Measurements from ENCODE around the gene NGFR.

NGFR gene

DNA sequence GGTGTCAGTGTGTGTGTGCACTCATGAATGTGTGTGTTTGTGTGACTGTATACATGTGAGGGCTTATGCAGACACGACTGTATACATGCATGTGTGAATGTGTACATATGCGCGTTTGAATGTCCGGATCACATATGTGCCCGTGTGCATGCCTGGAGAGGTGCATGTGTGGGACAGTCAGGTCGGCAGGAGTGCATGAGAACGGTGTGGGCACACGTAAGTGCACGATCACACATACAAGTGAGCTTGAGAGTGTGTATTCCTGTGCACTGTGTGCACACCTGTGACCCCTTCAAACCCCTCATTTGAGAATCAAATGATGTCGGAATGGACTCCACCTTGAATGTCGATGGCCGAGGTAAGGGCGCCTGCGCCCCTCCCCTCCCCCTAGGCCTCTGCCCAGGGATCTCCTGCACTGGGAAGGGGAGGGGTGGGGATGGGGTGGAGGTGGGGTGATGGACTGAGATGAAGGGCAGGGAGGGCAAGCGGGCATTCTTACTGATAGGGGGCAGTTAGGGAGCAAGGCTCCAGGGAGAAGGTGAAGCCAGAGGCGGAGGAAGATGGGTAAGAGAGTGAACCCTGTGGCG, 601 bp upstream of the NGFR start (continued):
- TF ChIP-seq, protein P1, sequence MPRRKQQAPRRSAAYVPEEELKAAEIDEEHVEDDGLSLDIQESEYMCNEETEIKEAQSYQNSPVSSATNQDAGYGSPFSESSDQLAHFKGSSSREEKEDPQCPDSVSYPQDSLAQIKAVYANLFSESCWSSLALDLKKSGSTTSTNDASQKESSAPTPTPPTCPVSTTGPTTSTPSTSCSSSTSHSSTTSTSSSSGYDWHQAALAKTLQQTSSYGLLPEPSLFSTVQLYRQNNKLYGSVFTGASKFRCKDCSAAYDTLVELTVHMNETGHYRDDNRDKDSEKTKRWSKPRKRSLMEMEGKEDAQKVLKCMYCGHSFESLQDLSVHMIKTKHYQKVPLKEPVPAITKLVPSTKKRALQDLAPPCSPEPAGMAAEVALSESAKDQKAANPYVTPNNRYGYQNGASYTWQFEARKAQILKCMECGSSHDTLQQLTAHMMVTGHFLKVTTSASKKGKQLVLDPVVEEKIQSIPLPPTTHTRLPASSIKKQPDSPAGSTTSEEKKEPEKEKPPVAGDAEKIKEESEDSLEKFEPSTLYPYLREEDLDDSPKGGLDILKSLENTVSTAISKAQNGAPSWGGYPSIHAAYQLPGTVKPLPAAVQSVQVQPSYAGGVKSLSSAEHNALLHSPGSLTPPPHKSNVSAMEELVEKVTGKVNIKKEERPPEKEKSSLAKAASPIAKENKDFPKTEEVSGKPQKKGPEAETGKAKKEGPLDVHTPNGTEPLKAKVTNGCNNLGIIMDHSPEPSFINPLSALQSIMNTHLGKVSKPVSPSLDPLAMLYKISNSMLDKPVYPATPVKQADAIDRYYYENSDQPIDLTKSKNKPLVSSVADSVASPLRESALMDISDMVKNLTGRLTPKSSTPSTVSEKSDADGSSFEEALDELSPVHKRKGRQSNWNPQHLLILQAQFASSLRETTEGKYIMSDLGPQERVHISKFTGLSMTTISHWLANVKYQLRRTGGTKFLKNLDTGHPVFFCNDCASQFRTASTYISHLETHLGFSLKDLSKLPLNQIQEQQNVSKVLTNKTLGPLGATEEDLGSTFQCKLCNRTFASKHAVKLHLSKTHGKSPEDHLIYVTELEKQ (tag by site-specific recombination; IDR thresholded peaks at IDR 0.05; ENCODE audit: borderline replicate concordance), result no peak
- TF ChIP-seq, protein P2, sequence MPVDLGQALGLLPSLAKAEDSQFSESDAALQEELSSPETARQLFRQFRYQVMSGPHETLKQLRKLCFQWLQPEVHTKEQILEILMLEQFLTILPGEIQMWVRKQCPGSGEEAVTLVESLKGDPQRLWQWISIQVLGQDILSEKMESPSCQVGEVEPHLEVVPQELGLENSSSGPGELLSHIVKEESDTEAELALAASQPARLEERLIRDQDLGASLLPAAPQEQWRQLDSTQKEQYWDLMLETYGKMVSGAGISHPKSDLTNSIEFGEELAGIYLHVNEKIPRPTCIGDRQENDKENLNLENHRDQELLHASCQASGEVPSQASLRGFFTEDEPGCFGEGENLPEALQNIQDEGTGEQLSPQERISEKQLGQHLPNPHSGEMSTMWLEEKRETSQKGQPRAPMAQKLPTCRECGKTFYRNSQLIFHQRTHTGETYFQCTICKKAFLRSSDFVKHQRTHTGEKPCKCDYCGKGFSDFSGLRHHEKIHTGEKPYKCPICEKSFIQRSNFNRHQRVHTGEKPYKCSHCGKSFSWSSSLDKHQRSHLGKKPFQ (tag by site-specific recombination; IDR thresholded peaks at IDR 0.05), result no peak
- TF ChIP-seq ZNF24 (tag by site-specific recombination; IDR thresholded peaks at IDR 0.05) (no peak), ZNF768 (tag by site-specific recombination; IDR thresholded peaks at IDR 0.05) (no peak), KLF10 (tag by site-specific recombination; IDR thresholded peaks at IDR 0.05) (no peak)

DNA sequence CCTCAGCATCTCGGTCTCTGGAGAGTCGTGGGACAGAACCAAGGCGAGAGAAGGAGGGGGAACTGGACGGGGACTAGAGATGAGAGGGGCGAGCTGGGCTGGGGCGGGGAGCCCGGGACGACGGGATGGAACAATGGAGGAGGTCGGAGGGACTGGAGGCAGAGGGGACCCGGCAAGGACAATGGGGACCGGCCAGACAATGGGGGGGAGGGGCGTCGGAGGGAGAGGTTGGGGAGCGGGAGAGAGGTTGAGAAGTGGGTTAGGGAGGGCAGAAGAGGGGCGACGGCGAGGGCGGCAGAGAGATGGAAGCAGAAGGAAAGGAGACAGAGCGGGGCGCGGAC, 719 bp downstream of the NGFR start:
- Histone ChIP-seq H3K4me3 (ENCODE audit: low read depth, low read length) (peak overlapping the region; percentile 51), H3K27ac (ENCODE audit: extremely low read depth, low read depth, low read length) (no peak overlapping the region), H3K36me3 (ENCODE audit: control insufficient read depth in 2 of 2, insufficient read depth in 1 of 2, low read length in 2 of 2) (no peaks in the 10 kb centered on the region), H3K4me1 (ENCODE audit: control insufficient read depth, insufficient read depth, low read length) (peaks cover 13% of the 10 kb centered on the region), H3K9me3 (ENCODE audit: control insufficient read depth, insufficient read depth, low read depth, low read length) (no peaks in the 10 kb centered on the region)
- ChIA-PET POLR2A (interaction anchor here (0.6 to 4.5 kb wide), 6 partner anchors 11 to 81 kb away, joined by 3 to 32 read pairs (median 4); partner anchors contain the start of gene PHB1), CTCF (interaction anchor here (0.6 to 4.5 kb wide), 21 partner anchors 9 to 1053 kb away, joined by 3 to 59 read pairs (median 5); no protein-coding TSS in a partner anchor)
- TF ChIP-seq ZNF747 (tag by site-specific recombination; IDR thresholded peaks at IDR 0.05) (no peak), ZNF311 (tag by site-specific recombination; IDR thresholded peaks at IDR 0.05; ENCODE audit: borderline replicate concordance) (no peak), ZNF521 (tag by site-specific recombination; IDR thresholded peaks at IDR 0.05) (no peak), ZNF350 (tag by site-specific recombination; IDR thresholded peaks at IDR 0.05) (no peak), OSR2 (tag by site-specific recombination; IDR thresholded peaks at IDR 0.05) (no peak), ZNF174 (tag by site-specific recombination; IDR thresholded peaks at IDR 0.05) (no peak), SP3 (tag by site-specific recombination; IDR thresholded peaks at IDR 0.05) (no peak), ZNF621 (tag by site-specific recombination; IDR thresholded peaks at IDR 0.05) (no peak), ZNF561 (tag by site-specific recombination; IDR thresholded peaks at IDR 0.05; ENCODE audit: borderline replicate concordance) (no peak), ZNF132 (tag by site-specific recombination; IDR thresholded peaks at IDR 0.05; ENCODE audit: borderline replicate concordance) (no peak), ZNF354C (tag by site-specific recombination; IDR thresholded peaks at IDR 0.05; ENCODE audit: borderline replicate concordance, low read depth) (no peak), ZNF274 (IDR thresholded peaks at IDR 0.05; ENCODE audit: low read length) (no peak), ZNF274 (tag by site-specific recombination; IDR thresholded peaks at IDR 0.05; ENCODE audit: borderline replicate concordance) (no peak), KLF16 (tag by site-specific recombination; IDR thresholded peaks at IDR 0.05) (no peak), ZNF184 (tag by site-specific recombination; IDR thresholded peaks at IDR 0.05) (no peak), ZNF391 (tag by site-specific recombination; IDR thresholded peaks at IDR 0.05; ENCODE audit: borderline replicate concordance, low read depth) (no peak; the same call in 1 of the 2 replicates), ZNF221 (tag by site-specific recombination; IDR thresholded peaks at IDR 0.05; ENCODE audit: borderline replicate concordance) (no peak), ZNF202 (tag by site-specific recombination; IDR thresholded peaks at IDR 0.05; ENCODE audit: borderline replicate concordance) (no peak), ZNF776 (tag by site-specific recombination; IDR thresholded peaks at IDR 0.05; ENCODE audit: borderline replicate concordance) (no peak)
- TF ChIP-seq, protein P3, sequence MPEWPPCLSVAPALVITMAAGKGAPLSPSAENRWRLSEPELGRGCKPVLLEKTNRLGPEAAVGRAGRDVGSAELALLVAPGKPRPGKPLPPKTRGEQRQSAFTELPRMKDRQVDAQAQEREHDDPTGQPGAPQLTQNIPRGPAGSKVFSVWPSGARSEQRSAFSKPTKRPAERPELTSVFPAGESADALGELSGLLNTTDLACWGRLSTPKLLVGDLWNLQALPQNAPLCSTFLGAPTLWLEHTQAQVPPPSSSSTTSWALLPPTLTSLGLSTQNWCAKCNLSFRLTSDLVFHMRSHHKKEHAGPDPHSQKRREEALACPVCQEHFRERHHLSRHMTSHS (tag by site-specific recombination; IDR thresholded peaks at IDR 0.05), result no peak
- TF ChIP-seq, protein P4, sequence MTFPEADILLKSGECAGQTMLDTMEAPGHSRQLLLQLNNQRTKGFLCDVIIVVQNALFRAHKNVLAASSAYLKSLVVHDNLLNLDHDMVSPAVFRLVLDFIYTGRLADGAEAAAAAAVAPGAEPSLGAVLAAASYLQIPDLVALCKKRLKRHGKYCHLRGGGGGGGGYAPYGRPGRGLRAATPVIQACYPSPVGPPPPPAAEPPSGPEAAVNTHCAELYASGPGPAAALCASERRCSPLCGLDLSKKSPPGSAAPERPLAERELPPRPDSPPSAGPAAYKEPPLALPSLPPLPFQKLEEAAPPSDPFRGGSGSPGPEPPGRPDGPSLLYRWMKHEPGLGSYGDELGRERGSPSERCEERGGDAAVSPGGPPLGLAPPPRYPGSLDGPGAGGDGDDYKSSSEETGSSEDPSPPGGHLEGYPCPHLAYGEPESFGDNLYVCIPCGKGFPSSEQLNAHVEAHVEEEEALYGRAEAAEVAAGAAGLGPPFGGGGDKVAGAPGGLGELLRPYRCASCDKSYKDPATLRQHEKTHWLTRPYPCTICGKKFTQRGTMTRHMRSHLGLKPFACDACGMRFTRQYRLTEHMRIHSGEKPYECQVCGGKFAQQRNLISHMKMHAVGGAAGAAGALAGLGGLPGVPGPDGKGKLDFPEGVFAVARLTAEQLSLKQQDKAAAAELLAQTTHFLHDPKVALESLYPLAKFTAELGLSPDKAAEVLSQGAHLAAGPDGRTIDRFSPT (tag by site-specific recombination; IDR thresholded peaks at IDR 0.05), result no peak
- TF ChIP-seq, protein P5, sequence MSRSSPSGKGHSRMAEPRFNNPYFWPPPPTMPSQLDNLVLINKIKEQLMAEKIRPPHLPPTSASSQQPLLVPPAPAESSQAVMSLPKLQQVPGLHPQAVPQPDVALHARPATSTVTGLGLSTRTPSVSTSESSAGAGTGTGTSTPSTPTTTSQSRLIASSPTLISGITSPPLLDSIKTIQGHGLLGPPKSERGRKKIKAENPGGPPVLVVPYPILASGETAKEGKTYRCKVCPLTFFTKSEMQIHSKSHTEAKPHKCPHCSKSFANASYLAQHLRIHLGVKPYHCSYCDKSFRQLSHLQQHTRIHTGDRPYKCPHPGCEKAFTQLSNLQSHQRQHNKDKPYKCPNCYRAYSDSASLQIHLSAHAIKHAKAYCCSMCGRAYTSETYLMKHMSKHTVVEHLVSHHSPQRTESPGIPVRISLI (tag by site-specific recombination; IDR thresholded peaks at IDR 0.05), result no peak
- TF ChIP-seq, protein P6, sequence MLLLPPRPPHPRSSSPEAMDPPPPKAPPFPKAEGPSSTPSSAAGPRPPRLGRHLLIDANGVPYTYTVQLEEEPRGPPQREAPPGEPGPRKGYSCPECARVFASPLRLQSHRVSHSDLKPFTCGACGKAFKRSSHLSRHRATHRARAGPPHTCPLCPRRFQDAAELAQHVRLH (tag by site-specific recombination; IDR thresholded peaks at IDR 0.05), result no peak

Data from HEK293 (cell line).